RKO (cell line): ENCODE data around the gene RNF224.
"Not testable (repeated sequence)": the region's sequence is repeated elsewhere in the genome, so short reads cannot be mapped to it uniquely, and the experiment has no call there.

Experiments used
- DNase-seq: peaks from one replicate; pipeline ENCODE4 v3.0.0-alpha.2; 2016; ENCODE audit warnings: low spot score

The RNF224 gene

DNA sequence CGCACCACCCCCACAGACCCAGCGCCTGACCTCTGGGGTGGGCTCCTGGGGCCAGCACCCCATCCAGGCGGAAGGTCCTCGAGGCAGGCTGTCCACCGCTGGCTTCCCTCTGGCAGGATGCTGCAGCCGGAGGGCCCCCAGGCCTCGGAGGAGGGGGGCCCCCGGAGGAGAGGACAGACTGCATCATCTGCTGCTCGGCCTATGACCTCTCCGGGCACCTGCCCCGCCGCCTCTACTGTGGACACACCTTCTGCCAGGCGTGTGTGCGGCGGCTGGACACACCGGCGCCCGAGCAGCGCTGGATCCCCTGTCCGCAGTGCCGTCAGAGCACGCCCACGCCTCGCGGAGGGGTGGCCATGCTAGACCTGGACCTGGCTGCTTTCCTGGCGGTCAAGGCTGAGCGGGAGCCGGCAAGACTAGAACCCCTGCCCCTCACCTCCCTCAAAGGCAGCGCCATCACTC is 1.2 kb downstream of the RNF224 start:
- no peak for DNase-seq

DNA sequence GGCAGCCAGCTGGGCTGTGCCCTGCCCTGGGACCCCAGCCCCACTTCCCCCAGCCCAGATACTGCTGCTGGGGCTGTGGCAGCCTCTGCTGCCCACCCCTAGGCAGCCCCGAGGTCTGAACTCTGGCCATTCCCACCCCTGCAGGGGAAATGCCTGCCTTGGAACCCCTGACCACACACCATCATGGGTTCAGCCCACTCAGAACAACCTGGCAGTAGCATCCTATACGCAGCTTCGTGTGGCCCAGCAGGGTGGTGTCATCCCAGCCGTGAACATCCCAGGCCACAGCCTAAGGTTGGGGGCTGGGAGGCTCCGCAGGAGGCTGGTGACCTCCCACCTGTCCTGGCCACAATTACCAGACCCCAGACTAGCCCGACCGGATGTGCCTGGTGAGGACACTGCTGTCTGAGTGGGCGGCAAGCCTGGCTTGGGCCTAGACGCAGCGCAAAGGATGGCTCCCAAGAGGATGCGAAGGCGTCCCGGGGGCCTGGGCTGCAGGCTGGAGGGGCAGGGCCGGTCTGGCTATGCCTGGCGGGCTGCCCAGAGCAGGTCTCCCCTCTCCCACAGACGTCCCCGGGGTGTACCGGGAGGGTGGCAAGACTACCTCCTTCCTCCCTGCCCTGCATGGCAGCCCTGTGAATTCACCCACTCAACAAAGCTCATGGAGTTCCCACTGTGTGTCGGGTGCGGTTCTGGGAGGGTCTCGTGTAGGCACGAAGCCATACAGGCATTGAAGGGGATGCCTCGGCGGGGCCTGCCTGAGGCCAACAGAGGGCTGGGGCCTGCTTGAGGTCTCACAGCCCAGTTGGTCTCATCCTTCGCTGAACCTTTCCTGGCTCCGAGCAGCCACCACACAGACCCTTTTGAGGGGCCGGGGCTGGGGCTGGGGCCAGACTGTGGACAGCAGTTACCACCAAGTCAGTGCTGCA is 1.9 kb downstream of the RNF224 start:
- no peak for DNase-seq

DNA sequence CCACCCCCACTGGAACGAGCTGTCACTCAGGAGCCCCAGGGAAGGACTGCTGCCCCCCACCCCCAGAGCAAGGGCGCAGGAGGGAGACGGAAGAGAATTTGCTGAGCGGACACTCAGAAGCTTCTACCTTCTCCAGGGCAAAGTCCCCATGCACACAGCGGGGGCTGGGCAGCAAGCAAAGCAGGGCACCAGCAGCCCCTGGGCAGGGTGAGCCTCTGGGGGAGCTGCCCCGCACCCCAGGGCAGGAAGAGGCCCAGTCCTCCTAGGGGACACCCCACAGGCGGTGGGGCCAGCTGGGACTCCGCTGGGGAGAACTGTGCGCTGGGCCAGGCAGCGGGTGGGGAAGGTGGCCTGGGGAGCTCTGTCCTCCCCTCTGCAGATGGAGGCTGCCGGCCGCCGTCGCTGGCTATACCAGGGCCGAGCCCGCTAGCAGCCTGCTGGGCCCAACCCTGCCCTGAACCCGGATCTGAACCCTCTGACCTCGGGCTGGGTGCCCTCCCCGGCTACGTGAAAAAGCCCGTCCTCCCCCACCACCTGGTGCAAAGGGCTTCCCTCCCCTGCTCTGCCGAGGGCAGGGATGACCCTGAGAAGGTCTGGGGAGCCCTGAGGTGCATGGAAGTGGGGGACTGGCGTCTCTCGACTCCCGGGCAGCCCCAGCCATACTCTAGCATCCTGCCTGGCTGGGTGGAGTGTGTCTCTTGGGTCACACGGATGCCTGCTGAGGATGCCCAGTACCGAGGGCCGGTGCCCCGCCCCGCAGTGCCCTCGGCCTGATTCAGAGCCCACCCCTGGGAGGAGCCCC is 2.8 kb downstream of the RNF224 start:
- no peak for DNase-seq

DNA sequence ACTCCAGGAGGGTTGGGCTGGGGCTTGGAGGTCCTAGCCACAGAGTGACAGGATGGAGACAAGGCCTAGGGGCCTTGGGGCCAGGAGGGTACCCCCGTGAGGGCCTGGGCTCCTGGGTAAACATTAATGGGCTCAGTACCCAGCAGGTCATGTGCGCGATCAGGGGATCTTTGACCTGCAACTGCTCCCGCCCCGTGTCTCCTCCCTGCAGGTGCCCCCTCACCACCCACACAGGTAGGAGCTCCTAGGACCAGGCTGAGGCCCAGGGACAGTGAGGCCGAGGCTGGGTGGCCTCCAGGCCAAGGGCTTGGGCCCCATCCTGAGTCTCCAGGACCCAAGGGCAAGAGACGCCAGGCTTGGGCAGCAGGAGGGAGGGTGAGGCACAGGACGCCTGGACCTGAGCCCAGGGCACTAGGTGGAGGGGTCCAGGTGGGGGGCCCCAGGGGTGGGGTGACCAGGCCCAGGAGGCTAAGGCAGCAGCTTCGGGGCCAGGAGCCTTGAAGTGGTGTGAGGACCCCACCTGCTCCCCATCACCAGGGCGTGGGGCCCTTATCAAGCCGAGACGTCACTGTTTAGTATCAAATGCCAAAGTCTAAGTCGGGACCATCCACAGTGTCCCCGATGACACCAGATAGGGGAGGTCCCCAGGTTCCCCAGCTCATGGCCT is 3.5 kb downstream of the RNF224 start, which contains the start of gene SLC34A3:
Gene SLC34A3 (plus strand): TSS at position 197 of the 667 bp plus-strand sequence. CDS start 802 bp downstream, outside the sequence.
- no peak for DNase-seq

DNA sequence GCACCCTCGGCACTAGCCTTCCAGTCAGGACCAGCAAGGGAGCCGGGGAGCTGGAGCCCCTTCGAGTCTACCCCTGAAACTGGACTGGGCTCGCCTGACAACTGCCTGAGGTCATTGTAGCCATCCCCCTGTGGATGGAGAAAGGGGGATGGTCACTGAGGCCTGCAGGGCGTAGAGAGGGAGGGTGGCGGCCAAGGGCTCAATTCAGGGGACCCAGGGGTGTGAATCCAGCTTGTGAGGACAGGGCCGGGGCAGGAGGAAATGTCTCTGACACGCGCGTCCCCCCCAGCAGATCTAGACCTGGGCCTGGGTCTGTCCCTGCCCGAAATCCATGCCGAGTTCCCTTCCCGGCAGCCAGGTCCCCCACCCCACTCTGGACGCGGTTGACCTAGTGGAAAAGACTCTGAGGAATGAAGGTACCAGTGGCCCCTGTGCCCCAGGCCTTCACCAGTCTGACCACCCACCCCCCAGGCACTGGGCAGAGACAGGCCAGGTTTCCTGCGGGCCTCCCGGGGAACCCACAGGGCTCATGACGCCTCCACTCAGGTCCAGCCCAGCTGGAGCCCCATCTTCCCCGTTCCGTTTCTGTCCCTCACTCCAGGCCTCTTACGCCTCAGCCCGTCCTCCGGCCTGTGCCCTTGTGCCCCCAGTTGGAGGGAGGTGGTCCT is 4.2 kb downstream of the RNF224 start:
- no peak for DNase-seq

DNA sequence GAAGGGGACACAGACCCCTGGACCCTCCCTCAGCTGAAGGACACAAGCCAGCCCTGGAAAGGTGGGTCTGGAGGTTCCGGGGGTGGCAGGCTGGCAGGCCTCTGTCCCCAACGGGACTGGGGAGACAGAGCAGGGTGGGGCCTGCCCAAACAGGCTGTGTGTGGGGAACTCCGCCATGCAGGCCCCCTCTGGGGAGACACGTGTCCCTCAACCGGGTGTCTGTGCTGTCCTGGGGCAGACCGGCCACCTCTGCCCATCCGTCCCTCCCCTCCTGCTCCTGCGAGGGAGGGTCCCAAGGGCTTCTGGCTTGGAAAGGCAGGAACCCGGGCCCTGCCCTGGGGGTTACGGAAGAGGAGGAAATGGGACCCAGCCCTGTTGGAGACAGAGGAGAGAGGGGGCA is 4.8 kb downstream of the RNF224 start:
- no peak for DNase-seq

DNA sequence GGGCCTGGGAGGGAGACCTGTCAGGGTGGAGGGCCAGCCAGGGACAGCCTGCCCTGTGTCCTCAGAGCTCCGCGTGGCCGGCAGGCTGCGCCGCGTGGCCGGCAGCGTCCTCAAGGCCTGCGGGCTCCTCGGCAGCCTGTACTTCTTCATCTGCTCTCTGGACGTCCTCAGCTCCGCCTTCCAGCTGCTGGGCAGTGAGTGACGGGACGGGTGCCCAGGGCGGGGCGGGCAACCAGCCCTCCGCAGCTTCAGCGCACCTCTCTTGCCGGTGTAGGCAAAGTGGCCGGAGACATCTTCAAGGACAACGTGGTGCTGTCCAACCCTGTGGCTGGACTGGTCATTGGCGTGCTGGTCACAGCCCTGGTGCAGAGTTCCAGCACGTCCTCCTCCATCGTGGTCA is 5.2 kb downstream of the RNF224 start:
- DNase-seq, result no peak

DNA sequence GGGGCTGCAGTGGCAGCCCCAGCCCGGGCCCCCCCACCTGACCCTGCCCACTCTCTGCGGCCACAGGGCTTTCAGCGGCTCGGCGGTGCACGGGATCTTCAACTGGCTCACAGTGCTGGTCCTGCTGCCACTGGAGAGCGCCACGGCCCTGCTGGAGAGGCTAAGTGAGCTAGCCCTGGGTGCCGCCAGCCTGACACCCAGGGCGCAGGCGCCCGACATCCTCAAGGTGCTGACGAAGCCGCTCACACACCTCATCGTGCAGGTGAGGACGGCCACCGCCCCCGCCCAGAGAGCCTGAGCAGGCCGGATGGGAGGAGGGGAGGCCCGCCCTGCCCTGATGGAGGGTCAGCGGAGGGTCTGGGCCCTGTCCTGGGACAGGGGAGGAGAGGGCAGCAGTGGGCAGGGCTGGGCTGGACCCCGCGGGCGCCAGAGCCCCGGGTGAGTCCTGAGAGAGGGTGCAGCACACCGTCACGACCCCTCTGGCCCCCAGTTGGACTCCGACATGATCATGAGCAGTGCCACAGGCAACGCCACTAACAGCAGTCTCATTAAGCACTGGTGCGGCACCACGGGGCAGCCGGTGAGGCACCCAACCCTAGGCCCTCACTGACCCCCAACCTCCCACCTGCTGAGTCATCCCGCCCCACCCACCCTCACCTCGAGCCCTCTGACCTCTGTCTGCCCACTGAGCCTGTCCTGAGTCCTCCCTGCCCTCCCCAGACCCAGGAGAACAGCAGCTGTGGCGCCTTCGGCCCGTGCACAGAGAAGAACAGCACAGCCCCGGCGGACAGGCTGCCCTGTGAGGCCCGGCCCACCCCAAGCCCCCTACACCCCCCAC is 6.1 kb downstream of the RNF224 start:
- DNase-seq, result no peak

DNA sequence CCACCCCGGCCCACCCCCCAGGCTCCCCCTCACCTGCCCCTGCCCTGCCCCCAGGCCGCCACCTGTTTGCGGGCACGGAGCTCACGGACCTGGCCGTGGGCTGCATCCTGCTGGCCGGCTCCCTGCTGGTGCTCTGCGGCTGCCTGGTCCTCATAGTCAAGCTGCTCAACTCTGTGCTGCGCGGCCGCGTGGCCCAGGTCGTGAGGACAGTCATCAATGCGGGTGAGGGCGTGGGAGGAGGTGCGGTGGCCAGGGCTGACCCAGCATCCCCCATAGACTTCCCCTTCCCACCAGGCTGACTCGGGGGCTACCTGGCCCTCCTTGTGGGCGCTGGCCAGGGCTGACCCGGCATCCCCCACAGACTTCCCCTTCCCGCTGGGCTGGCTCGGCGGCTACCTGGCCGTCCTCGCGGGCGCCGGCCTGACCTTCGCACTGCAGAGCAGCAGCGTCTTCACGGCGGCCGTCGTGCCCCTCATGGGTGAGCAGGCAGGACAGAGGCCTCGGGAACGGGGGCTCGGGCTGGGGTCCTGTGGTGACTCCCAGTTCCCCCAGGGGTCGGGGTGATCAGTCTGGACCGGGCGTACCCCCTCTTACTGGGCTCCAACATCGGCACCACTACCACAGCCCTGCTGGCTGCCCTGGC is 6.9 kb downstream of the RNF224 start:
- no peak for DNase-seq

DNA sequence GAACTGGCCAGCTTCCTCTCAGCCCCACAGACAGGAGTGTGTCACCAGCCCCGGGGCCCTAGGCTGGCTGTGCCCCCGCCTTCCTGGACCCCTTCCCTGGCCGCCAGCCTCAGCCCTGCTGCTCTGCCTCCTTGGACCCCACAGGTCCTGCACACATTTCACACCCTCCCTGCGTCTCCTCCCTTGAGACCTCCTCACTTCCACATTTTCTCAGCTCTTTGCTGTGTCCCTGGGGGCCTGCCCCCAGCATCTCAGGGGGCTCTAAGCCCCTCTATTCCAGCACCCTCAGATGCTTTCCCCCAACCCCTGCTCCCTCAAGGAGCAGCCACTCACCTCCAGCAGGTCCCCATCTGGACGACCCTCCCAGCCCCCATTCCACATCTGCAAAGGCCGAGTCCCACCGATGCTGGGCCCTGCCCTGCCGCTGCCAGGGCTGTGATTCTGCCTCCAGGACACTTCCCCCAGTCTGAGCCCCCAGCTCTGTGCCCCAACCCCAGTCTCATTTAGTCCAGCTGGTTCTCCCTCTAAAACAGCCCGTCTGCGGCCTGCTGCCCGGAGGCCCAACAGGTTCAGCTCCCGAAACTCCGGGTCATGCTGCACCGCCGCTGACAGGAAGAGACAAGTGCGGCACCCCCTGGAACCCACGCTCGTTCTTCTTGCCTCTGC is 7.6 kb downstream of the RNF224 start:
- no peak for DNase-seq

DNA sequence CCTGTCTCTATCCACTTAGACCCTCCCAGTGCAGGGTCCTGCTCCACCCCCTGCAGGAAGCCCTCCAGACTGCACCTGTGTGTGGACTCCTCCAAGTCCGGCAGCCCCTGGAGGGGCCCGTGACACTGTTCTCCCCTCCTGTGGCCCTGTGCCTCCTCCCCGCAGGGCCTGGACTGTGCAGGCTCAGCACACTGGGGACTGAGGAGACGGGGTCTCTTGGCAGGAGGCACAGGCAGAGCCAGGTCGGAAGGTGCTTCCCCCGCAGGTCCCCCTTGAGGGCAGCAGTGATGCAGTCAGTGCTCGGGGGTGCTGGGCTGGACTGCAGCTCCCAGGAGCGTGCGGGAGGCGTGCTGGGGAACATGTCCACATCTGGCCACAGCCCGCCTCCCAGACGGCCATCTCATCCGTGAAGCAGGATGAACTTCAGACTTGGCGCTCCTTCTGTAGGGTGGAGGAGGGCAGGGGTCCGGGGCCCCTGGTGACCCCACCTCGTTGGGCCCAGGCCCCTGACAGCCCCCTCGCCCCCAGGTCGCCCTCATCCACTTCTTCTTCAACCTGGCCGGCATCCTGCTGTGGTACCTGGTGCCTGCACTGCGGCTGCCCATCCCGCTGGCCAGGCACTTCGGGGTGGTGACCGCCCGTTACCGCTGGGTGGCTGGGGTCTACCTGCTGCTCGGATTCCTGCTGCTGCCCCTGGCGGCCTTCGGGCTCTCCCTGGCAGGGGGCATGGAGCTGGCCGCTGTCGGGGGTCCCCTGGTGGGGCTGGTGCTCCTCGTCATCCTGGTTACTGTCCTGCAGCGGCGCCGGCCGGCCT is 8.3 kb downstream of the RNF224 start:
- no peak for DNase-seq

DNA sequence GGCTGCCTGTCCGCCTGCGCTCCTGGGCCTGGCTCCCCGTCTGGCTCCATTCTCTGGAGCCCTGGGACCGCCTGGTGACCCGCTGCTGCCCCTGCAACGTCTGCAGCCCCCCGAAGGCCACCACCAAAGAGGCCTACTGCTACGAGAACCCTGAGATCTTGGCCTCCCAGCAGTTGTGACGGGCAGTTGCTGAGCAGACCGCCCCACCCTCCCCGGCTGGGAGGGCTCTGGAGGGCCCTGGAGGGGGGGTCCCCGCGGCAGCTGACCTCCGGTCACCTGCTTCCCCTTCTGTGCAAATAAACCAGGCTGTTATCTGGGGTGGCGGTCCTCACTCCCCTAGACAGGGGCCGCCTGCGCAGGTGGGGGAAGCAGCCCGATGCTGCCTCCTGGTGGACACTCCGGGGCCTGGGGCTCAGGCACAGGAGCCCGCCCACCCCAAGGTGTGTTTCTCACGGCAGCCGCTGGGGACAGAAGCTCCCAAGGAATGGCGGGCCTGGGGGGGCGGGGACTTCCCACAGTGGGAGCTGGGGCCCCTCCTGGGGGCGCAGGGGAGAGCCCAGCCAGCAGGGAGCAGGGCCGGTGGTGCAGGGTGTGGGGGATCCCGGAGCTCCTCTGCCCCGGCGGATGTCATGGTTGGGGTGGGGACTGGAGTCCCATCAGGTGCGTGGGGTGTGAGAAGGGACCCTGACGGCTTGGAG is 9.1 kb downstream of the RNF224 start:
- DNase-seq, result peak; percentile 90

DNA sequence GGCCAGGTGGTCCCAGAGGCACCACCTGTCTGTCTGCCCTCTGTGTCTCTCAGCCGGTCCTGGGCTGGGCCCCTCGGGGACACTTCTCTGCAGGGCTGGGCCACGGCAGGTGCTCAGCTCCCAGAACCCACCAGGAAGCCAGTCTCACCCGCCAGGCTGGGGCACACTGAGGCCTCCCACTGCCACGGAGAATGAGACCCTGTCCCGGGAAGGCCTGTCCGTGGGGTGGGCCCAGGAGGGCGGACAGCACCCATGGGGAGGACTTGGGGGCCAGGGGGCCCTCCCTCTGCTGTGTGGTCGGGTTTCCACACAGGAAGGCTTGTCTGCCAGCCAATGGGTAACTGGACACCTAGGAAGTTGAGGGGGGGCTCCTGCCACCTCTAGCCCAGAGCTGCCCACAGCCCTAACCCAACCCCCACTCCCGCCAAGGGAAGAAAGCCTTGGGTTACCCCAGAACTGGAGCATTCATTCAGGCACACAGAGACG is 9.7 kb downstream of the RNF224 start:
- DNase-seq, result no peak

DNA sequence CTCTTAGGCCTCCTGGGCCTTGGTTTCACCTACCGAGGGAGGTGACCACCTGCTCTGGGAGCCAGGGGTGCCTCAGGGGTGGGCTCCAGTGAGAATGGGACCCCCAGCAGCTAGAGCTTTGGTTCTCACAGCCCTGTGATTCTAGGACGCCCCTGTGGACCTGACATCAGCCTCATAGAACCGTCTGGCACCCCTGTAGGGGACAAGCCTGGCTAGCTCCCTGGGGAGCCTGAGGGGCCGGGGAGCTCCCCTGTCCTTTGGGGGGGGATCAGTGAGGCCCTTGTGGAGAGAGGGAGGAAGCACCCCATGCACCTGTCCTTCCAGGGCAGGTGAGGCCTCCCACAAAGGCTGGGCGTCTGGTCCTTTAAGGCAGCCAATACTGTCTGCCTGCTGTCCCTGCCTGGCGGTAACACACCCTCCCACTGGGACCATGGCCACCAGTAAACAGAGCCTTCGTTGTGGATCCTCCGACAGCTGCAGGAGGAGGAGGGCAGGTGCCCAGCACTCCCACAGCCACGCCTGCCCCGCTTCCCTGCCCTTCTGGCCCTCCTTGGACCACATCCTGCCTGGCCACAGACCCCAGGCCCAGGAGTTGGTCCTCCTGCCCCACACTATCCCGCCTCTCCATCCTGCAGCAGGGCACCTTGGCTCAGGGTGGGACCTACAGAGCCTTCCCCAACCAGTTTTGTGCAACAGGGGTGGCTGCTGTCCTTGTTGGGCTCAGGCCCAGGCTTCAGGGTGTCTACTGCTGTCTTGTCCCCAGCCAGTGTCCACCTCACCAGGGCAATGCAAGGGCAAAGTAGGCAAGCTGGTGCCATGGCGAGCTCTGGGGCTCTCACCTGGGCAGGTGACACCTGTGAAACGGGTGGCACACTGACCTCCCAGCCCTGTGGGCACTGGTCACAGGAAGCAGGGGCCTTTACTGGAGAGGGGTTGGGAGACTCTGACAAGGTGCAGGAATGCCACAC is 10.7 kb downstream of the RNF224 start:
- DNase-seq, result no peak

DNA sequence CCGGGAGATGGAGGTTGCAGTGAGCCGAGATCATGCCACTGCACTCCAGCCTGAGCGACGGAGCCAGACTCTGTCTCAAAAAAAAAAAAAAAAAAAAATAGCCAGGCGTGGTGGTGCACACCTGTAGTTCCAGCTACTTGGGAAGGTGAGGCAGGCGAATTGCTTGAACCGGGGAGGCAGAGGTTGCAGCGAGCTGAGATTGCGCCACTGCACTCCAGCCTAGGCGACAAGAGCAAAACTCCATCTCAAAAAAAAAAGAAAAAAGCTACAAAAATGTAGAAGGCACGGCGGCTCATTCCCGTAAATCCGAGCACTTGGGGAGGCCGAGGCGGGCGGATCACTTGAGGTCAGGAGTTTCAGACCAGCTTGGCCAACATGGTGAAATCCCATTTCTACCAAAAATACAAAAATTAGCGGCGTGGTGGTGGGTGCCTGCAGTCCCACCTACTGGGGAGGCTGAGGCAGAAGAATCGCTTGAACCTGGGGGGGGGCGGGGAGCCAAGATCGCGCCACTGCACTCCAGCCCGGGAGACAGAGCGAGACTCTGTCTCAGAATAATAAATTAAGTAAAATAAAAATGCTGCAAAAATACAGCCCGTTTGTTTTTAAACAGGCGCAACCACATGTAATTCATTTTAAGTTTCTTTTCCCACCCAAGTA is 12.4 kb downstream of the RNF224 start:
- not testable (repeated sequence) for DNase-seq

DNA sequence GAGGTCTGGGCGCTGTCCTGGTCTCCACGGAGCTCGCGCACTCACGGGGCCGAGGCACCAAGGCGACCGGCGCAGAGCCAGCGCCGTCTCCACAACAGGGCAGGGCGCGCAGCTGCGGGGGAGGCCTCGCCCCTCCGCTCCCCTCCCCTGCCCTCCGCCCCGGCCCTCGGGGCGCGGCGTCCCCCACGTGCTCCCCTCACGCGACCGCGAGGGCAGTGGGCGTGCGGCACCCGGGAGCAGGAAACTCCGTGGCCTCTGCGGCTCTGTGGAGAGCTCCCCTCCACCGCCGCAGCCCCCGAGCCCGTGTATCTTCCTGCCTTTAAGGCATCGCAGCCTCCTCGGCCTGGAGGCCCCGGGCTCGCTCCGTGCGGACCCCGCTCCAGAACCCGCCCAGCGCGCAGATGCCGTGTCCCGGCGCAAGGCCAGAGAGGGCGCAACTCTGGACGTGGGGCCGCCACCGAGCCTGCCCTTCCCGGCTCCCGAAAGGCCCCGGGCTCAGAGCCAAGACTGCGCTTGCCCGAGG is 13.1 kb downstream of the RNF224 start:
- peak; percentile 85 for DNase-seq
